C4-2B (cell line): ENCODE results near the gene LIPM.

Source experiments
- H3K27ac ChIP-seq: fragments of 450-650 bp; 2 replicates; pipeline ENCODE4 v1.5.1; 2017
- CTCF ChIP-seq: fragments of 450-650 bp; conservative IDR thresholded peaks from 2 replicates; pipeline ENCODE4 v1.5.1; 2017; ENCODE audit warnings: mild to moderate bottlenecking
- ZFX ChIP-seq: fragments of 450-650 bp; IDR thresholded peaks from 2 replicates; pipeline ENCODE4 v1.6.1; 2017

Gene LIPM

DNA sequence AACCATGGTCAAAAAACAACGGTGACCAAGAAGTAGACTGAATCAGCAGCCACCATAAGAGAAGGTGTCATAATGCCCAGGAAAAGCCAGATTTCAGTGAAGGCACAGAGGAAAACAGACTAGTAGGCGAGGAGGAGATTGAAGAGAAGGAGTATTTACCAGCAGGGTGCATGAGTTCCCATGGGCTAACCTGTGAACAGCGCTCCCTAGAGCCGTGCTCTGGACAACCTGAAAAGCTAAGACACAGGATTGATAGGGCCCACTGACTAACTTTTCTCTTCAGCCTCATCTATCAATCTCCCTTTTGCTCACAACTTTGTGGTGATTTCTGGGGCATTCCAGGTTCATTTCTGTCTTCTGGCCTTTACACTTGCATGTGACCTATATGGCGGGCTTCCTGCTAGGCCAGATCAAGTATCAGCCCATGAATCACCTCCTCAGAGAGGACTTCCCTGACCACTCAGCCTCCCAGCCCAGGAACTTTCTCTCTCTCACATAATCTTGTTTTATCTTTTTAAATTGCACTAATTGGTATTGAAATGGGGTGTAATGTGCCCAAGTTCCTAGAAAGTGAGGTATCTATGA, 36.3 kb downstream of the LIPM start:
- H3K27ac ChIP-seq, result no peak overlapping the region
- TF ChIP-seq ZFX (no peak), CTCF (no peak)

- TF ChIP-seq ZFX, result no peak
- no peak for TF ChIP-seq CTCF
- H3K27ac ChIP-seq, result no peak overlapping the region
These were observed 37.6 kb downstream of the LIPM start for GRCh38 chr10:88840104-88840503.

GRCh38 chr10:88840881-88841280, 38.4 kb downstream of the LIPM start:
- no peak for TF ChIP-seq CTCF
- TF ChIP-seq ZFX, result no peak
- no peak overlapping the region for H3K27ac ChIP-seq

GRCh38 chr10:88841316-88842111, 39.0 kb downstream of the LIPM start:
- TF ChIP-seq ZFX (no peak), CTCF (no peak)
- no peak overlapping the region for H3K27ac ChIP-seq

GRCh38 chr10:88843171-88843570, 40.6 kb downstream of the LIPM start:
- TF ChIP-seq ZFX (no peak), CTCF (no peak)
- no peak overlapping the region for H3K27ac ChIP-seq

- no peak overlapping the region for H3K27ac ChIP-seq
- TF ChIP-seq CTCF (no peak), ZFX (no peak)
These were observed 46.0 kb downstream of the LIPM start for GRCh38 chr10:88848499-88848898.

GRCh38 chr10:88849234-88849633, 46.7 kb downstream of the LIPM start:
- H3K27ac ChIP-seq, result no peak overlapping the region
- no peak for TF ChIP-seq CTCF
- no peak for TF ChIP-seq ZFX
